Prostate gland (tissue), 2 donors: Measurements from ENCODE around the gene FAAP20. TPM values are rescaled to one million over a fixed set of nuclear protein-coding genes. Genes with fewer than 3 reads are reported as not detected.

Experiments used
- DNase-seq: peaks from one replicate; pipeline ENCODE4 v3.0.0-alpha.2; 2019; ENCODE audit warnings: low spot score
- H3K27ac ChIP-seq, 2 donors: fragments of 200-600 bp; sonication (generic); 2 replicates each; pipeline ENCODE4 v1.5.1; 2017 to 2019
- H3K27me3 ChIP-seq: fragments of 200-600 bp; sonication (generic); replicated peaks from 2 replicates; pipeline ENCODE4 v1.5.1; 2019; ENCODE audit not compliant: insufficient read depth
- H3K36me3 ChIP-seq, 2 donors: fragments of 200-600 bp; sonication (generic); 1 replicate in 1 of 2; 2 replicates in 1 of 2; pipeline versions ENCODE4 v1.5.1 to v1.8.1; 2017 to 2019
- H3K4me1 ChIP-seq: fragments of 200-600 bp; sonication (generic); replicated peaks from 2 replicates; pipeline ENCODE4 v1.5.1; 2019
- H3K4me3 ChIP-seq, 2 donors: fragments of 200-600 bp; sonication (generic); 2 replicates each; pipeline ENCODE4 v1.5.1; 2017 to 2019
- H3K9me3 ChIP-seq: fragments of 200-600 bp; sonication (generic); 2 replicates; pipeline ENCODE4 v1.5.1; 2017
- CTCF ChIP-seq, 4 experiments: fragments of 200-600 bp in 2 of 4; fragments of 450-650 bp in 2 of 4; sonication (generic) in 2 of 4; IDR thresholded peaks; 1 replicate in 3 of 4; 2 replicates in 1 of 4; pipeline ENCODE4 v1.5.1; 2016 to 2019; ENCODE audit warnings: antibody characterized with exemption in 4 of 4, mild to moderate bottlenecking in 2 of 4, moderate library complexity in 2 of 4
- POLR2A ChIP-seq: fragments of 450-650 bp; IDR thresholded peaks from one replicate; pipeline ENCODE4 v1.6.1; 2016; ENCODE audit warnings: antibody characterized with exemption, mild to moderate bottlenecking
- POLR2AphosphoS5 ChIP-seq: sonication (generic); formaldehyde crosslinking; IDR thresholded peaks from one replicate; pipeline ENCODE4 v1.6.1; 2017; ENCODE audit warnings: antibody characterized with exemption
- WGBS: methylation state at CpG from one replicate; pipeline ENCODE4 v1.1.5; 2018; 5-methylcytosine and 5-hydroxymethylcytosine counted together
- intact Hi-C: fragments of 100-400 bp; cut with DNase I; formaldehyde crosslinking; loops from one replicate; pipeline ENCODE4 v1.14.2; 2022
- total RNA-seq, 2 donors: library from RNA; depleted of rRNA; stranded (reverse); fragments of >200 nt; gene quantifications; one replicate each; pipeline ENCODE4 v1.1.0, GENCODE V29; 2016

The FAAP20 gene
- total RNA-seq, 2 donors from 2014 or later, result 55.9 to 70.4 TPM

DNA sequence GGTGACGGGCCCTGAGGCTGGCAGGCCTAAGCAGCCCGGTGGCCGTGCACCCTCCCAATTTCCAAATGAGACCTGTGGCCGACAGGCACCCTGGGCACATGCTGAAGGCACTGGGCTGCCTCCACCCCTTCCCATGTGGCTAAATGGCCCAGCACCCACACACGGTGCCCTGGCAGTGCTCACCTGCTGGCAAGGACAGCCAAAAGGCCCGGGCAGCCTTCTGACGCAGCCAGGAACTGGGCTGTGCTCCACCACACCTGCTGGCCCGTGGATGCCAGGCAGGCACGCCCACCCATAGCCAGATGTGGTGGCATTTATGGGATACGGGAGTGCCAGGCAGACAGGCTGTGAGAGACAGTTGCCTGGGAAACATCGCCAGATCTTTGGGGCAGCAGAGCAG, 4.0 kb upstream of the FAAP20 start:
- peak; percentile 48 for TF ChIP-seq POLR2AphosphoS5
- no peak for TF ChIP-seq POLR2A
- TF ChIP-seq CTCF (IDR thresholded peaks at IDR 0.05), result peak in 1 of 4 experiments; percentile 13
- DNase-seq, result peak; percentile 64
- 45% methylated on average over 11 of the region's 11 CpGs for WGBS
- peak overlapping the region; percentile 70 to 71 for H3K27ac ChIP-seq
- no peak overlapping the region for H3K4me3 ChIP-seq
- no peaks in the 10 kb centered on the region for H3K9me3 ChIP-seq
- no peaks in the 10 kb centered on the region for H3K27me3 ChIP-seq
- peaks cover 9% of the 10 kb centered on the region for H3K4me1 ChIP-seq
- intact Hi-C loops, result loop anchor here (5.0 to 10.0 kb wide), 3 partner anchors 326 to 386 kb away; partner anchors contain the start of genes PANK4 and PRXL2B
- H3K36me3 ChIP-seq, result no peaks in the 10 kb centered on the region

DNA sequence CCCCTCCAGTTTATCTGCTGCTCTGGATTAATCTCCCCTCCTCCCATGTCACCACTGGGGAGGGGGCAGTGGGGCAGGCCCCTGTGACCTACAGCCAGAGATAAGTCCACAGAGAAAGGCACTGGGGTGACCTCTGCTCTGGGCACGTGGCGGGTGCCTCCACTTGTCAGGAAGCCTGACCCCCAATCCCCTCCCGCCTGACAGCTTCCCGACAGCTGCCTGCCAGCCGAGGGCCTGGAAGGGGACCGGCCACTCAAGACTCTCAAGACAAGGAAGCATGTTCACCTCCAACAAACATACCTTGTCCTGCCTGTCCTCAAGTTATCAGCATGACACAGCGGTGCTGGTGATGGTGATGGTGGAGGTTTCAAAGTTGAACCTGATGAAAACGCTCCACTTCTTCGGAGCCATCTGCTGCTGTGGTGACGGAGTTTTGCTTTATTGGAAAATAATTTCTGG, 3.2 kb upstream of the FAAP20 start:
- peaks cover 9% of the 10 kb centered on the region for H3K4me1 ChIP-seq
- intact Hi-C loops, result loop anchor here (5.0 to 10.0 kb wide), 3 partner anchors 327 to 387 kb away; partner anchors contain the start of genes PANK4 and PRXL2B

GRCh38 chr1:2196901-2197638, 2.5 kb upstream of the FAAP20 start:
- Histone ChIP-seq H3K27ac (peak overlapping the region in 1 of 2 donors; percentile 96), H3K36me3 (no peaks in the 10 kb centered on the region), H3K27me3 (no peaks in the 10 kb centered on the region), H3K9me3 (no peaks in the 10 kb centered on the region), H3K4me3 (no peak overlapping the region), H3K4me1 (peaks cover 9% of the 10 kb centered on the region)
- intact Hi-C loops, result loop anchor here (5.0 to 10.0 kb wide), 3 partner anchors 328 to 388 kb away; partner anchors contain the start of genes PANK4 and PRXL2B
- TF ChIP-seq POLR2A (no peak), CTCF (IDR thresholded peaks at IDR 0.05) (no peak), POLR2AphosphoS5 (no peak)
- 92% methylated on average over 13 of the region's 17 CpGs for WGBS
- DNase-seq, result no peak

More for the DNA sequence above, 3.2 kb upstream of the FAAP20 start:
- DNase-seq, result no peak
- no peaks in the 10 kb centered on the region for H3K36me3 ChIP-seq
- TF ChIP-seq POLR2A (no peak), CTCF (IDR thresholded peaks at IDR 0.05) (no peak), POLR2AphosphoS5 (no peak)
- H3K4me3 ChIP-seq, result no peak overlapping the region
- H3K27ac ChIP-seq, result no peak overlapping the region
- H3K27me3 ChIP-seq, result no peaks in the 10 kb centered on the region
- no peaks in the 10 kb centered on the region for H3K9me3 ChIP-seq
- 91% methylated on average over 9 of the region's 10 CpGs for WGBS

- 67% methylated on average over 10 of the region's 11 CpGs for WGBS
Measured at GRCh38 chr1:2195785-2196184, 1.2 kb upstream of the FAAP20 start.

More at GRCh38 chr1:2195785-2196184, 1.2 kb upstream of the FAAP20 start:
- intact Hi-C loops, result loop anchor here (1.0 to 10.0 kb wide), 4 partner anchors 186 to 389 kb away; partner anchors contain the start of genes PANK4 and PRXL2B
- no peaks in the 10 kb centered on the region for H3K36me3 ChIP-seq
- H3K4me3 ChIP-seq, result no peak overlapping the region
- no peaks in the 10 kb centered on the region for H3K9me3 ChIP-seq
- TF ChIP-seq CTCF (IDR thresholded peaks at IDR 0.05), result no peak
- no peak for TF ChIP-seq POLR2A
- no peak for TF ChIP-seq POLR2AphosphoS5
- peak overlapping the region; percentile 96 to 98 for H3K27ac ChIP-seq
- DNase-seq, result no peak
- no peaks in the 10 kb centered on the region for H3K27me3 ChIP-seq
- H3K4me1 ChIP-seq, result peaks cover 16% of the 10 kb centered on the region
